ENCODE data around the gene IRF2BP2. TPM values are rescaled to one million over a fixed set of nuclear protein-coding genes. Genes with fewer than 3 reads are reported as not detected.

IRF2BP2 gene
- total and polyA plus RNA-seq, 7 experiments from 2014 or later: 28.7 to 413 (median 159) TPM

- peak overlapping the region in 5 of 9 donors; percentile 13 to 85 (median 28) for H3K27ac Mint-ChIP-seq
- Histone ChIP-seq H3K9me3 (ENCODE audit: control insufficient read depth in 2 of 3, low read length in 3 of 3) (no peaks in the 10 kb centered on the region), H3K27me3 (ENCODE audit: control insufficient read depth in 2 of 2, insufficient read depth in 2 of 2, low read length in 2 of 2) (no peaks in the 10 kb centered on the region), H3K4me3 (ENCODE audit: low read length) (no peak overlapping the region), H3K27ac (ENCODE audit: low read depth, low read length) (no peak overlapping the region), H3K36me3 (ENCODE audit: control insufficient read depth in 2 of 3, insufficient read depth in 3 of 3, low read length in 3 of 3) (no peaks in the 10 kb centered on the region), H3K4me1 (ENCODE audit: control insufficient read depth in 2 of 2, insufficient read depth in 2 of 2, low read length in 2 of 2) (peaks cover 13 to 20% of the 10 kb centered on the region in 2 donors)
- no peaks in the 10 kb centered on the region for H3K9me3 Mint-ChIP-seq
- peaks cover 15 to 40% (median 31%) of the 10 kb centered on the region in 7 donors for H3K4me1 Mint-ChIP-seq
- no peaks in the 10 kb centered on the region for H3K27me3 Mint-ChIP-seq
- CTCF ChIA-PET: interaction anchor here (0.8 kb wide), 1 partner anchor 466 kb away, joined by 4 read pairs; no protein-coding TSS in a partner anchor
- no peak overlapping the region for H3K4me3 Mint-ChIP-seq
- POLR2A ChIA-PET: interaction anchor here (1.0 to 2.4 kb wide), 2 partner anchors 15 to 107 kb away, joined by 3 to 11 read pairs; no protein-coding TSS in a partner anchor
- intact Hi-C loops (cut with micrococcal nuclease): no loop called here
- ATAC-seq (no peak), DNase-seq (no peak)
- H3K36me3 Mint-ChIP-seq: no peaks in the 10 kb centered on the region
Observed at GRCh38 chr1:234617131-234617985, 7.4 kb upstream of the IRF2BP2 start.

- H3K4me3 Mint-ChIP-seq: no peak overlapping the region
- ChIA-PET POLR2A (interaction anchor here (1.0 to 2.4 kb wide), 3 partner anchors 16 to 107 kb away, joined by 3 to 11 read pairs (median 3); no protein-coding TSS in a partner anchor), CTCF (interaction anchor here (0.8 to 1.4 kb wide), 2 partner anchors 13 to 467 kb away, joined by 4 read pairs; no protein-coding TSS in a partner anchor)
- peak overlapping the region in 3 of 9 donors; percentile 13 to 85 (median 16) for H3K27ac Mint-ChIP-seq
- no peaks in the 10 kb centered on the region for H3K9me3 ChIP-seq (ENCODE audit: control insufficient read depth in 2 of 3, low read length in 3 of 3)
- H3K4me3 ChIP-seq (ENCODE audit: low read length): no peak overlapping the region
- H3K27me3 Mint-ChIP-seq: no peaks in the 10 kb centered on the region
- ATAC-seq: no peak
- no peaks in the 10 kb centered on the region for H3K27me3 ChIP-seq (ENCODE audit: control insufficient read depth in 2 of 2, insufficient read depth in 2 of 2, low read length in 2 of 2)
- H3K36me3 Mint-ChIP-seq: no peaks in the 10 kb centered on the region
- no peaks in the 10 kb centered on the region for H3K9me3 Mint-ChIP-seq
- peaks cover 21 to 47% (median 38%) of the 10 kb centered on the region in 7 donors for H3K4me1 Mint-ChIP-seq
- H3K4me1 ChIP-seq (ENCODE audit: control insufficient read depth in 2 of 2, insufficient read depth in 2 of 2, low read length in 2 of 2): peaks cover 20 to 27% of the 10 kb centered on the region in 2 donors
- intact Hi-C loops (cut with micrococcal nuclease): no loop called here
- H3K27ac ChIP-seq (ENCODE audit: low read depth, low read length): no peak overlapping the region
- no peaks in the 10 kb centered on the region for H3K36me3 ChIP-seq (ENCODE audit: control insufficient read depth in 2 of 3, insufficient read depth in 3 of 3, low read length in 3 of 3)
- DNase-seq: no peak
Observed at GRCh38 chr1:234616644-234617043, 6.7 kb upstream of the IRF2BP2 start.

- ATAC-seq (no peak), DNase-seq (no peak)
- H3K4me3 Mint-ChIP-seq: peak overlapping the region in 8 of 10 donors; percentile 7 to 83 (median 36)
- no peaks in the 10 kb centered on the region for H3K36me3 ChIP-seq (ENCODE audit: control insufficient read depth in 2 of 3, insufficient read depth in 3 of 3, low read length in 3 of 3)
- no peaks in the 10 kb centered on the region for H3K27me3 ChIP-seq (ENCODE audit: control insufficient read depth in 2 of 2, insufficient read depth in 2 of 2, low read length in 2 of 2)
- H3K27me3 Mint-ChIP-seq: peaks cover 0 to 3% (median 0%) of the 10 kb centered on the region in 5 donors
- H3K4me3 ChIP-seq (ENCODE audit: low read length): no peak overlapping the region
- H3K9me3 Mint-ChIP-seq: peaks cover 0 to 8% (median 0%) of the 10 kb centered on the region in 11 donors
- H3K27ac Mint-ChIP-seq: peak overlapping the region; percentile 48 to 100 (median 100)
- intact Hi-C loops (cut with micrococcal nuclease): loop anchor here (5.0 kb wide), 3 partner anchors 43 to 1253 kb away; partner anchors contain the start of genes B3GALNT2 (in 1 of the 2) and LYST (in 1 of the 2)
- ChIA-PET POLR2A (interaction anchor here (0.6 to 7.0 kb wide), 11 partner anchors 9 to 404 kb away, joined by 3 to 260 read pairs (median 5); no protein-coding TSS in a partner anchor), CTCF (interaction anchor here (3.7 to 4.9 kb wide), 3 partner anchors 14 to 469 kb away, joined by 19 to 35 read pairs (median 23); no protein-coding TSS in a partner anchor)
- H3K27ac ChIP-seq (ENCODE audit: low read depth, low read length): peak overlapping the region; percentile 97
- H3K4me1 ChIP-seq (ENCODE audit: control insufficient read depth in 2 of 2, insufficient read depth in 2 of 2, low read length in 2 of 2): peaks cover 26 to 28% of the 10 kb centered on the region in 2 donors
- H3K4me1 Mint-ChIP-seq: peaks cover 26 to 54% (median 43%) of the 10 kb centered on the region in 7 donors
- H3K36me3 Mint-ChIP-seq: peaks cover 0 to 4% (median 0%) of the 10 kb centered on the region in 5 donors
- no peaks in the 10 kb centered on the region for H3K9me3 ChIP-seq (ENCODE audit: control insufficient read depth in 2 of 3, low read length in 3 of 3)
Observed at GRCh38 chr1:234614081-234614489, 4.1 kb upstream of the IRF2BP2 start.

- DNase-seq (peak in 4 of 9 donors; percentile 17 to 36 (median 32)), ATAC-seq (no peak)
- Mint-ChIP-seq H3K27me3 (peaks cover 0 to 3% (median 0%) of the 10 kb centered on the region in 5 donors), H3K36me3 (peaks cover 0 to 5% (median 0%) of the 10 kb centered on the region in 5 donors), H3K27ac (peak overlapping the region; percentile 97 to 100 (median 100)), H3K9me3 (peaks cover 0 to 9% (median 0%) of the 10 kb centered on the region in 11 donors), H3K4me1 (peaks cover 26 to 54% (median 43%) of the 10 kb centered on the region in 7 donors), H3K4me3 (peak overlapping the region; percentile 80 to 98 (median 91))
- H3K27me3 ChIP-seq (ENCODE audit: control insufficient read depth in 2 of 2, insufficient read depth in 2 of 2, low read length in 2 of 2): no peaks in the 10 kb centered on the region
- H3K4me3 ChIP-seq (ENCODE audit: low read length): peak overlapping the region; percentile 89
- intact Hi-C loops (cut with micrococcal nuclease): loop anchor here (5.0 kb wide), 3 partner anchors 44 to 1254 kb away; partner anchors contain the start of genes B3GALNT2 (in 1 of the 2) and LYST (in 1 of the 2)
- ChIA-PET CTCF (interaction anchor here (0.5 to 4.9 kb wide), 7 partner anchors 9 to 470 kb away, joined by 3 to 35 read pairs (median 9); no protein-coding TSS in a partner anchor), POLR2A (interaction anchor here (0.6 to 7.0 kb wide), 21 partner anchors 10 to 754 kb away, joined by 3 to 260 read pairs (median 4); partner anchors contain the start of genes COA6 and TBCE)
- H3K36me3 ChIP-seq (ENCODE audit: control insufficient read depth in 2 of 3, insufficient read depth in 3 of 3, low read length in 3 of 3): no peaks in the 10 kb centered on the region
- H3K27ac ChIP-seq (ENCODE audit: low read depth, low read length): peak overlapping the region; percentile 97
- H3K4me1 ChIP-seq (ENCODE audit: control insufficient read depth in 2 of 2, insufficient read depth in 2 of 2, low read length in 2 of 2): peaks cover 26 to 28% of the 10 kb centered on the region in 2 donors
- no peaks in the 10 kb centered on the region for H3K9me3 ChIP-seq (ENCODE audit: control insufficient read depth in 2 of 3, low read length in 3 of 3)
Observed at GRCh38 chr1:234613128-234613875, 3.3 kb upstream of the IRF2BP2 start.

GRCh38 chr1:234612352-234613127, 2.6 kb upstream of the IRF2BP2 start:
- ChIA-PET POLR2A (interaction anchor here (0.7 to 7.0 kb wide), 38 partner anchors 7 to 755 kb away, joined by 3 to 260 read pairs (median 5); partner anchors contain the start of genes COA6, TARBP1 and TBCE), CTCF (interaction anchor here (0.7 to 4.9 kb wide), 11 partner anchors 9 to 471 kb away, joined by 3 to 35 read pairs (median 4); no protein-coding TSS in a partner anchor)
- Mint-ChIP-seq H3K4me1 (peaks cover 34 to 56% (median 49%) of the 10 kb centered on the region in 7 donors), H3K27ac (peak overlapping the region; percentile 97 to 100 (median 100)), H3K9me3 (peaks cover 0 to 13% (median 0%) of the 10 kb centered on the region in 11 donors), H3K36me3 (peaks cover 2 to 12% (median 7%) of the 10 kb centered on the region in 5 donors), H3K4me3 (peak overlapping the region; percentile 80 to 98 (median 91)), H3K27me3 (peaks cover 0 to 6% (median 0%) of the 10 kb centered on the region in 5 donors)
- peak overlapping the region; percentile 97 for H3K27ac ChIP-seq (ENCODE audit: low read depth, low read length)
- peaks cover 26 to 30% of the 10 kb centered on the region in 2 donors for H3K4me1 ChIP-seq (ENCODE audit: control insufficient read depth in 2 of 2, insufficient read depth in 2 of 2, low read length in 2 of 2)
- intact Hi-C loops (cut with micrococcal nuclease): loop anchor here (1.0 to 5.0 kb wide), 4 partner anchors 45 to 1255 kb away; partner anchors contain the start of genes B3GALNT2 (in 1 of the 2), COA6 (in 1 of the 2) and LYST (in 1 of the 2)
- peak overlapping the region; percentile 89 for H3K4me3 ChIP-seq (ENCODE audit: low read length)
- peaks cover 0 to 2% (median 0%) of the 10 kb centered on the region in 3 experiments for H3K36me3 ChIP-seq (ENCODE audit: control insufficient read depth in 2 of 3, insufficient read depth in 3 of 3, low read length in 3 of 3)
- no peaks in the 10 kb centered on the region for H3K9me3 ChIP-seq (ENCODE audit: control insufficient read depth in 2 of 3, low read length in 3 of 3)
- DNase-seq (peak; percentile 58 to 97 (median 85)), ATAC-seq (peak; percentile 28)
- H3K27me3 ChIP-seq (ENCODE audit: control insufficient read depth in 2 of 2, insufficient read depth in 2 of 2, low read length in 2 of 2): no peaks in the 10 kb centered on the region

All from naive thymus-derived CD4-positive, alpha-beta T cell (primary cell).